Measurements from ENCODE around the gene NEDD8. TPM values are rescaled to one million over a fixed set of nuclear protein-coding genes. Genes with fewer than 3 reads are reported as not detected.

NEDD8 gene
- total and polyA plus RNA-seq, 2 of the 4 experiments (the other 2 are of a cell fraction), result 167 to 375 TPM

DNA sequence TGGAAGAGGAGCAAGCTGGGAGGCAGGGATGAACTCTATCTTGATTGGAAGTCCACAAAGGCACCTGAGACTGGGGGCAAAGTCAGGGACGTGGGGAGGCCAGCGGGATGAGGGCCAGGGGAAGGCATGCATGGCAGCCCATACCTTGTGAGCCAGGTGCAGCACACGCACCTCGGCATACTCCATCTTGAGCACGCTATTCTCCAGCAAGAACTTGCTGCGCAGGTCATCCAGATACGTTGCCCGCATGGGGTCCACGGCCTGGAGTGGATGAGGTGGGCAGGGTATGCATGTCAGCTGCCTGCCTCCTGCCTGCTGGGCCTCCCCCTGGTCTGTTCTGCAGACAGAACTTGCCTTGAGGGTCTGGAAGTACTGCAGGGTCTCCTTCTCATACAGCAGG is 35.3 kb upstream of the NEDD8 start:
- Histone ChIP-seq H2AK5ac (ENCODE audit: low read depth, low read length) (no peak overlapping the region), H2BK5ac (ENCODE audit: low read depth, low read length, poor library complexity, severe bottlenecking) (no peak overlapping the region), H3K14ac (replicated peaks; ENCODE audit: low read depth, low read length) (no peak overlapping the region), H2AK9ac (replicated peaks; ENCODE audit: low read depth, low read length, poor library complexity) (no peak overlapping the region), H3K4me3 (ENCODE audit: insufficient read depth, low read depth, low read length) (no peak overlapping the region), H4K20me1 (ENCODE audit: insufficient read depth, low read length) (no peaks in the 10 kb centered on the region), H4K8ac (ENCODE audit: low read depth in 2 of 2, low read length in 2 of 2) (no peak overlapping the region), H4K5ac (ENCODE audit: low read depth, low read length) (no peak overlapping the region), H2BK120ac (ENCODE audit: low read depth, low read length) (no peak overlapping the region), H3K18ac (ENCODE audit: low read depth, low read length) (no peak overlapping the region), H2BK15ac (ENCODE audit: low read depth, low read length) (no peak overlapping the region), H3K4ac (ENCODE audit: low read depth, low read length) (no peak overlapping the region), H3K4me1 (ENCODE audit: control insufficient read depth, insufficient read depth, low read length) (peaks cover 5% of the 10 kb centered on the region; the same call in 1 of the 2 replicates), H3K36me3 (ENCODE audit: control insufficient read depth, insufficient read depth, low read length) (peaks cover 29% of the 10 kb centered on the region), H3K9me1 (ENCODE audit: insufficient read depth, low read length) (peaks cover 5% of the 10 kb centered on the region; the same call in 1 of the 2 replicates), H3K23ac (ENCODE audit: low read depth, low read length) (no peak overlapping the region), H3K79me1 (ENCODE audit: low read depth in 1 of 2, low read length in 2 of 2) (peaks cover 8 to 18% of the 10 kb centered on the region in 2 experiments), H2BK20ac (ENCODE audit: low read depth, low read length) (no peak overlapping the region), H3K4me2 (ENCODE audit: low read depth, low read length) (no peak overlapping the region), H3K27ac (ENCODE audit: insufficient read depth, low read length) (no peak overlapping the region), H3K27me3 (ENCODE audit: control insufficient read depth, insufficient read depth, low read length) (no peaks in the 10 kb centered on the region), H3K9me3 (ENCODE audit: control insufficient read depth, insufficient read depth, low read length) (no peaks in the 10 kb centered on the region), H3K56ac (ENCODE audit: extremely low read depth, insufficient read depth, low read length) (no peak overlapping the region), H2AFZ (replicated peaks; ENCODE audit: low read length, poor library complexity) (no peak overlapping the region), H3K9ac (ENCODE audit: low read depth, low read length) (no peak overlapping the region), H4K91ac (ENCODE audit: insufficient read depth, low read depth, low read length) (no peak overlapping the region)
- no TSS peak for BruUV-seq (replicated peaks)
- DNase-seq (no peak), ATAC-seq (ENCODE audit: low read depth) (no peak)
- TF ChIP-seq SMC3 (IDR thresholded peaks at IDR 0.05; ENCODE audit: low read depth, low read length), result no peak
- TF ChIP-seq RFX5 (IDR thresholded peaks at IDR 0.05; ENCODE audit: low read depth, low read length), result no peak
- TF ChIP-seq RCOR1 (IDR thresholded peaks at IDR 0.05; ENCODE audit: insufficient replicate concordance, low read length), result no peak
- TF ChIP-seq, protein P1, sequence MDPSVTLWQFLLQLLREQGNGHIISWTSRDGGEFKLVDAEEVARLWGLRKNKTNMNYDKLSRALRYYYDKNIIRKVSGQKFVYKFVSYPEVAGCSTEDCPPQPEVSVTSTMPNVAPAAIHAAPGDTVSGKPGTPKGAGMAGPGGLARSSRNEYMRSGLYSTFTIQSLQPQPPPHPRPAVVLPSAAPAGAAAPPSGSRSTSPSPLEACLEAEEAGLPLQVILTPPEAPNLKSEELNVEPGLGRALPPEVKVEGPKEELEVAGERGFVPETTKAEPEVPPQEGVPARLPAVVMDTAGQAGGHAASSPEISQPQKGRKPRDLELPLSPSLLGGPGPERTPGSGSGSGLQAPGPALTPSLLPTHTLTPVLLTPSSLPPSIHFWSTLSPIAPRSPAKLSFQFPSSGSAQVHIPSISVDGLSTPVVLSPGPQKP (IDR thresholded peaks at IDR 0.05; ENCODE audit: borderline replicate concordance, low read depth, low read length), result no peak
- TF ChIP-seq BHLHE40 (IDR thresholded peaks at IDR 0.05; ENCODE audit: low read depth, low read length), result no peak
- TF ChIP-seq, protein P2, sequence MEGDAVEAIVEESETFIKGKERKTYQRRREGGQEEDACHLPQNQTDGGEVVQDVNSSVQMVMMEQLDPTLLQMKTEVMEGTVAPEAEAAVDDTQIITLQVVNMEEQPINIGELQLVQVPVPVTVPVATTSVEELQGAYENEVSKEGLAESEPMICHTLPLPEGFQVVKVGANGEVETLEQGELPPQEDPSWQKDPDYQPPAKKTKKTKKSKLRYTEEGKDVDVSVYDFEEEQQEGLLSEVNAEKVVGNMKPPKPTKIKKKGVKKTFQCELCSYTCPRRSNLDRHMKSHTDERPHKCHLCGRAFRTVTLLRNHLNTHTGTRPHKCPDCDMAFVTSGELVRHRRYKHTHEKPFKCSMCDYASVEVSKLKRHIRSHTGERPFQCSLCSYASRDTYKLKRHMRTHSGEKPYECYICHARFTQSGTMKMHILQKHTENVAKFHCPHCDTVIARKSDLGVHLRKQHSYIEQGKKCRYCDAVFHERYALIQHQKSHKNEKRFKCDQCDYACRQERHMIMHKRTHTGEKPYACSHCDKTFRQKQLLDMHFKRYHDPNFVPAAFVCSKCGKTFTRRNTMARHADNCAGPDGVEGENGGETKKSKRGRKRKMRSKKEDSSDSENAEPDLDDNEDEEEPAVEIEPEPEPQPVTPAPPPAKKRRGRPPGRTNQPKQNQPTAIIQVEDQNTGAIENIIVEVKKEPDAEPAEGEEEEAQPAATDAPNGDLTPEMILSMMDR (conservative IDR thresholded peaks at IDR 0.05; ENCODE audit: low read depth, low read length), result no peak
- no peak for TF ChIP-seq POLR2A (IDR thresholded peaks at IDR 0.05; ENCODE audit: low read depth, low read length)
- no peak for TF ChIP-seq MXI1 (IDR thresholded peaks at IDR 0.05; ENCODE audit: borderline replicate concordance, low read depth, low read length)
- TF ChIP-seq MAFK (IDR thresholded peaks at IDR 0.05; ENCODE audit: low read depth, low read length), result no peak
- no peak for TF ChIP-seq FOS (IDR thresholded peaks at IDR 0.05; ENCODE audit: low read depth, low read length)
- TF ChIP-seq CEBPB (IDR thresholded peaks at IDR 0.05; ENCODE audit: low read depth, low read length), result no peak
- no peak for TF ChIP-seq USF2 (IDR thresholded peaks at IDR 0.05; ENCODE audit: low read depth, low read length)
- TF ChIP-seq RAD21 (IDR thresholded peaks at IDR 0.05; ENCODE audit: low read length), result no peak
- TF ChIP-seq NFE2L2 (IDR thresholded peaks at IDR 0.05; ENCODE audit: low read depth, low read length), result no peak
- no peak for TF ChIP-seq MAZ (IDR thresholded peaks at IDR 0.05; ENCODE audit: borderline replicate concordance, low read depth, low read length)
- TF ChIP-seq CHD1 (IDR thresholded peaks at IDR 0.05; ENCODE audit: low read depth, low read length), result no peak
- ChIA-PET POLR2A (ENCODE audit: unreplicated experiment) (no interaction called here), CTCF (no interaction called here)
- 81% methylated on average over 5 of the region's 9 CpGs; no CpG with 5 or more reads in 1 of the 2 experiments for WGBS, 2 experiments (ENCODE audit: extremely low coverage in 2 of 2, insufficient read length in 1 of 2)
- in situ Hi-C loops (cut with MboI; ENCODE audit: low sequenced_read_pairs) (no loop called here), dilution Hi-C loops (cut with HindIII; ENCODE audit: low sequenced_read_pairs, unreplicated experiment) (no loop called here), intact Hi-C loops (cut with micrococcal nuclease) (no loop called here)

Data from IMR-90 (cell line).